ENCODE results near the gene TIMP3. TPM values are rescaled to one million over a fixed set of nuclear protein-coding genes. Genes with fewer than 3 reads are reported as not detected.

Gene TIMP3
- total and polyA plus RNA-seq, 3 donors from 2014 or later: 200 to 214 (median 201) TPM

GRCh38 chr22:32789797-32790620 is 11.5 kb upstream of the TIMP3 start:
- Histone ChIP-seq H3K27me3 (no peaks in the 10 kb centered on the region), H3K27ac (no peak overlapping the region), H3K4me3 (no peak overlapping the region), H3K36me3 (ENCODE audit: low read depth, missing control alignments) (no peaks in the 10 kb centered on the region), H3K4me1 (peaks cover 5% of the 10 kb centered on the region), H3K9me3 (no peaks in the 10 kb centered on the region)
- WGBS, 2 donors: 85 to 90% methylated on average over 9 of the region's 9 CpGs
- intact Hi-C loops (cut with DNase I; ENCODE audit: low total_unique reads): loop anchor here (10.0 kb wide), 1 partner anchor 125 kb away; no protein-coding TSS in a partner anchor
- no peak for DNase-seq
- no peak for TF ChIP-seq POLR2A (IDR thresholded peaks at IDR 0.05)

- 92 to 95% methylated on average over 6 of the region's 6 CpGs for WGBS, 2 donors
- Histone ChIP-seq H3K4me1 (peaks cover 9% of the 10 kb centered on the region), H3K36me3 (ENCODE audit: low read depth, missing control alignments) (no peaks in the 10 kb centered on the region), H3K4me3 (no peak overlapping the region), H3K9me3 (no peaks in the 10 kb centered on the region), H3K27me3 (no peaks in the 10 kb centered on the region), H3K27ac (no peak overlapping the region)
- intact Hi-C loops (cut with DNase I; ENCODE audit: low total_unique reads): loop anchor here (10.0 kb wide), 1 partner anchor 126 kb away; no protein-coding TSS in a partner anchor
- no peak for TF ChIP-seq CTCF (IDR thresholded peaks at IDR 0.05)
- TF ChIP-seq POLR2A (IDR thresholded peaks at IDR 0.05): no peak
- DNase-seq: no peak
Observed at GRCh38 chr22:32791056-32791455, 10.4 kb upstream of the TIMP3 start.

- Histone ChIP-seq H3K36me3 (ENCODE audit: low read depth, missing control alignments) (no peaks in the 10 kb centered on the region), H3K4me1 (peaks cover 9% of the 10 kb centered on the region), H3K27ac (no peak overlapping the region), H3K4me3 (no peak overlapping the region), H3K9me3 (no peaks in the 10 kb centered on the region), H3K27me3 (no peaks in the 10 kb centered on the region)
- intact Hi-C loops (cut with DNase I; ENCODE audit: low total_unique reads): loop anchor here (10.0 kb wide), 1 partner anchor 127 kb away; no protein-coding TSS in a partner anchor
- TF ChIP-seq CTCF (IDR thresholded peaks at IDR 0.05) (no peak), POLR2A (IDR thresholded peaks at IDR 0.05) (no peak)
- 92 to 95% methylated on average over 7 of the region's 7 CpGs for WGBS, 2 donors
- no peak for DNase-seq
Observed at GRCh38 chr22:32791485-32791884, 10.0 kb upstream of the TIMP3 start.

- intact Hi-C loops (cut with DNase I; ENCODE audit: low total_unique reads): loop anchor here (10.0 kb wide), 1 partner anchor 129 kb away; no protein-coding TSS in a partner anchor
- no peak for DNase-seq
- Histone ChIP-seq H3K36me3 (ENCODE audit: low read depth, missing control alignments) (no peaks in the 10 kb centered on the region), H3K27ac (no peak overlapping the region), H3K27me3 (no peaks in the 10 kb centered on the region), H3K4me1 (peaks cover 9% of the 10 kb centered on the region), H3K9me3 (no peaks in the 10 kb centered on the region), H3K4me3 (no peak overlapping the region)
- TF ChIP-seq POLR2A (IDR thresholded peaks at IDR 0.05) (no peak), CTCF (IDR thresholded peaks at IDR 0.05) (no peak)
Observed at GRCh38 chr22:32793589-32793988, 7.9 kb upstream of the TIMP3 start.

GRCh38 chr22:32794449-32795213 is 6.9 kb upstream of the TIMP3 start:
- H3K9me3 ChIP-seq: no peaks in the 10 kb centered on the region
- intact Hi-C loops (cut with DNase I; ENCODE audit: low total_unique reads): loop anchor here (10.0 kb wide), 1 partner anchor 130 kb away; no protein-coding TSS in a partner anchor
- WGBS, 2 donors: 57 to 72% methylated on average over 10 of the region's 10 CpGs
- no peaks in the 10 kb centered on the region for H3K27me3 ChIP-seq
- H3K36me3 ChIP-seq (ENCODE audit: low read depth, missing control alignments): no peaks in the 10 kb centered on the region
- no peak for TF ChIP-seq POLR2A (IDR thresholded peaks at IDR 0.05)
- peak in 1 of 3 experiments; percentile 11 for TF ChIP-seq CTCF (IDR thresholded peaks at IDR 0.05)
- H3K4me3 ChIP-seq: no peak overlapping the region
- no peak overlapping the region for H3K27ac ChIP-seq
- peaks cover 9% of the 10 kb centered on the region for H3K4me1 ChIP-seq
- DNase-seq: peak; percentile 65
